ENCODE measurements around the gene PTER. TPM values are rescaled to one million over a fixed set of nuclear protein-coding genes. Genes with fewer than 3 reads are reported as not detected.

PTER gene
- total RNA-seq, 2 donors from 2014 or later = 8.3 to 9.0 TPM

- no peaks in the 10 kb centered on the region for H3K4me1 Mint-ChIP-seq
- WGBS, 2 experiments (ENCODE audit: insufficient coverage in 1 of 2, insufficient read length in 1 of 2) = 92% methylated on average over 4 to 6 of the region's 6 CpGs
- Histone ChIP-seq H3K9ac (ENCODE audit: extremely low read depth, low read length, poor library complexity, severe bottlenecking) (no peak overlapping the region), H3K27me3 (ENCODE audit: control insufficient read depth, insufficient read depth, low read length, poor library complexity, severe bottlenecking) (no peaks in the 10 kb centered on the region), H3K4me3 (ENCODE audit: low read length) (no peak overlapping the region), H3K9me3 (ENCODE audit: control insufficient read depth, low read length) (no peaks in the 10 kb centered on the region), H3K4me1 (ENCODE audit: control insufficient read depth, insufficient read depth, low read length) (no peaks in the 10 kb centered on the region), H3K27ac (ENCODE audit: low read depth, low read length) (no peak overlapping the region), H3K36me3 (ENCODE audit: control insufficient read depth, insufficient read depth, low read length) (no peaks in the 10 kb centered on the region)
- H3K4me3 Mint-ChIP-seq = no peak overlapping the region
- TF ChIP-seq CTCF (conservative IDR thresholded peaks at IDR 0.05) = no peak
- H3K27ac Mint-ChIP-seq = no peak overlapping the region
- no peaks in the 10 kb centered on the region for H3K27me3 Mint-ChIP-seq (ENCODE audit: insufficient read depth)
- H3K36me3 Mint-ChIP-seq (ENCODE audit: low read depth) = no peaks in the 10 kb centered on the region
- DNase-seq = no peak
- no peaks in the 10 kb centered on the region for H3K9me3 Mint-ChIP-seq
Observed at GRCh38 chr10:16458166-16458955, 21.6 kb downstream of the PTER start.

- Mint-ChIP-seq H3K4me3 (no peak overlapping the region), H3K27me3 (ENCODE audit: insufficient read depth) (no peaks in the 10 kb centered on the region), H3K9me3 (no peaks in the 10 kb centered on the region), H3K4me1 (no peaks in the 10 kb centered on the region), H3K27ac (no peak overlapping the region), H3K36me3 (ENCODE audit: low read depth) (no peaks in the 10 kb centered on the region)
- no peak overlapping the region for H3K27ac ChIP-seq (ENCODE audit: low read depth, low read length)
- no peaks in the 10 kb centered on the region for H3K36me3 ChIP-seq (ENCODE audit: control insufficient read depth, insufficient read depth, low read length)
- no peak overlapping the region for H3K4me3 ChIP-seq (ENCODE audit: low read length)
- no peaks in the 10 kb centered on the region for H3K27me3 ChIP-seq (ENCODE audit: control insufficient read depth, insufficient read depth, low read length, poor library complexity, severe bottlenecking)
- TF ChIP-seq CTCF (conservative IDR thresholded peaks at IDR 0.05) = no peak
- H3K9ac ChIP-seq (ENCODE audit: extremely low read depth, low read length, poor library complexity, severe bottlenecking) = no peak overlapping the region
- 93 to 100% methylated on average over 5 to 7 of the region's 7 CpGs for WGBS, 2 experiments (ENCODE audit: insufficient coverage in 1 of 2, insufficient read length in 1 of 2)
- H3K4me1 ChIP-seq (ENCODE audit: control insufficient read depth, insufficient read depth, low read length) = no peaks in the 10 kb centered on the region
- DNase-seq = no peak
- no peaks in the 10 kb centered on the region for H3K9me3 ChIP-seq (ENCODE audit: control insufficient read depth, low read length)
Observed at GRCh38 chr10:16459423-16459939, 22.7 kb downstream of the PTER start.

GRCh38 chr10:16466001-16466400 is 29.2 kb downstream of the PTER start:
- Histone ChIP-seq H3K4me1 (ENCODE audit: control insufficient read depth, insufficient read depth, low read length) (no peaks in the 10 kb centered on the region), H3K9me3 (ENCODE audit: control insufficient read depth, low read length) (no peaks in the 10 kb centered on the region), H3K4me3 (ENCODE audit: low read length) (no peak overlapping the region), H3K9ac (ENCODE audit: extremely low read depth, low read length, poor library complexity, severe bottlenecking) (no peak overlapping the region), H3K27me3 (ENCODE audit: control insufficient read depth, insufficient read depth, low read length, poor library complexity, severe bottlenecking) (no peaks in the 10 kb centered on the region), H3K36me3 (ENCODE audit: control insufficient read depth, insufficient read depth, low read length) (no peaks in the 10 kb centered on the region), H3K27ac (ENCODE audit: low read depth, low read length) (no peak overlapping the region)
- Mint-ChIP-seq H3K4me3 (no peak overlapping the region), H3K27me3 (ENCODE audit: insufficient read depth) (no peaks in the 10 kb centered on the region), H3K9me3 (no peaks in the 10 kb centered on the region), H3K36me3 (ENCODE audit: low read depth) (peaks cover 2% of the 10 kb centered on the region), H3K27ac (no peak overlapping the region), H3K4me1 (no peaks in the 10 kb centered on the region)
- WGBS, 2 experiments (ENCODE audit: insufficient coverage in 1 of 2, insufficient read length in 1 of 2) = no CpG with 5 or more reads among the region's 1 CpG
- DNase-seq = no peak
- TF ChIP-seq CTCF (conservative IDR thresholded peaks at IDR 0.05) = no peak
